Measurements from ENCODE around the gene PPP1R11. TPM values are rescaled to one million over a fixed set of nuclear protein-coding genes. Genes with fewer than 3 reads are reported as not detected.
"Not testable (repeated sequence)": the region's sequence is repeated elsewhere in the genome, so short reads cannot be mapped to it uniquely, and the experiment has no call there.

PPP1R11 gene
- total RNA-seq, 1 donor from 2014 or later = 48.4 TPM

DNA sequence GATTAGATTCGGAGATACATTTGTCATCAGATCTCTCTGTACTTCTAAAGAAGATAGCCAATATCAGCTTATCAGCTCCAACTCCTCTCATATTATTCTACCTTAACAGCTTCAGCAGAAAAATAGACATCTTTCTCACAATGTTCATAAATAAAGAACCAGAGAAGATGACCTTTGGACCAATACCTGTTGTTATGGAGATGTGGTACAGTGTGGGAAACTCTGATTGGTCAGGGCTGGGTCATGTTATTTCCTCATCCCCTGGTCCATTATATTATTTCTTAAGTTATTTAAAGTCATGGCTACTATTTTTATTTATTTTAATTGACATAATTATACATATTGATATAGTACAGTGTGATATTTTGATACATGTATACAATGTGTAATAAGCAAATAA is 41.8 kb upstream of the PPP1R11 start:
- Mint-ChIP-seq H3K9me3 (ENCODE audit: low read depth) (peaks cover 9% of the 10 kb centered on the region), H3K36me3 (ENCODE audit: insufficient read depth) (peaks cover 6% of the 10 kb centered on the region), H3K4me1 (ENCODE audit: low read depth) (no peaks in the 10 kb centered on the region), H3K27me3 (no peaks in the 10 kb centered on the region), H3K27ac (no peak overlapping the region), H3K4me3 (ENCODE audit: low read depth) (no peak overlapping the region)
- DNase-seq (ENCODE audit: low spot score, unreplicated experiment) = no peak
- TF ChIP-seq, protein P1, sequence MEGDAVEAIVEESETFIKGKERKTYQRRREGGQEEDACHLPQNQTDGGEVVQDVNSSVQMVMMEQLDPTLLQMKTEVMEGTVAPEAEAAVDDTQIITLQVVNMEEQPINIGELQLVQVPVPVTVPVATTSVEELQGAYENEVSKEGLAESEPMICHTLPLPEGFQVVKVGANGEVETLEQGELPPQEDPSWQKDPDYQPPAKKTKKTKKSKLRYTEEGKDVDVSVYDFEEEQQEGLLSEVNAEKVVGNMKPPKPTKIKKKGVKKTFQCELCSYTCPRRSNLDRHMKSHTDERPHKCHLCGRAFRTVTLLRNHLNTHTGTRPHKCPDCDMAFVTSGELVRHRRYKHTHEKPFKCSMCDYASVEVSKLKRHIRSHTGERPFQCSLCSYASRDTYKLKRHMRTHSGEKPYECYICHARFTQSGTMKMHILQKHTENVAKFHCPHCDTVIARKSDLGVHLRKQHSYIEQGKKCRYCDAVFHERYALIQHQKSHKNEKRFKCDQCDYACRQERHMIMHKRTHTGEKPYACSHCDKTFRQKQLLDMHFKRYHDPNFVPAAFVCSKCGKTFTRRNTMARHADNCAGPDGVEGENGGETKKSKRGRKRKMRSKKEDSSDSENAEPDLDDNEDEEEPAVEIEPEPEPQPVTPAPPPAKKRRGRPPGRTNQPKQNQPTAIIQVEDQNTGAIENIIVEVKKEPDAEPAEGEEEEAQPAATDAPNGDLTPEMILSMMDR (IDR thresholded peaks at IDR 0.05; ENCODE audit: unreplicated experiment) = no peak

DNA sequence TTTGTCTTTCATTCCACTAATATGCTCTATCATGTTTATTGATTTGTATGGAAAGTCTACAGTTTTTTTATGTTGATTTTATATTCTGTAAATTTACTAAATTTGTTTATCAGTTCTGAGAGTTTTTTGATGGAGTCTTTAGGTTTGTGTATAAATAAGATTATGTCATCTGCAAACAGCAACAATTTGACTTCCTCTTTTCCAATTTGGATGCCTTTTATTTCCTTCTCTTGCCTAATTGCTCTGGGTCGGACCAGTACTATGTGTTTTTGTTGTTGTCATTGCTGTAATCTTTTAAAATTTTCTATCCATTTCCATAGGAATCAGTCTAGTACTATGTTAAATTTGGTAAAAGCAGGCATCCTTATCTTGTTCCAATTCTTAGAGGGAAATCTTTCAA is 37.4 kb upstream of the PPP1R11 start:
- H3K4me1 Mint-ChIP-seq (ENCODE audit: low read depth) = peaks cover 3% of the 10 kb centered on the region
- H3K4me3 Mint-ChIP-seq (ENCODE audit: low read depth) = no peak overlapping the region
- no peak for DNase-seq (ENCODE audit: low spot score, unreplicated experiment)
- TF ChIP-seq, protein P1 (IDR thresholded peaks at IDR 0.05; ENCODE audit: unreplicated experiment) = no peak
- peaks cover 9% of the 10 kb centered on the region for H3K9me3 Mint-ChIP-seq (ENCODE audit: low read depth)
- no peaks in the 10 kb centered on the region for H3K27me3 Mint-ChIP-seq
- H3K27ac Mint-ChIP-seq = no peak overlapping the region
- H3K36me3 Mint-ChIP-seq (ENCODE audit: insufficient read depth) = peaks cover 4% of the 10 kb centered on the region

DNA sequence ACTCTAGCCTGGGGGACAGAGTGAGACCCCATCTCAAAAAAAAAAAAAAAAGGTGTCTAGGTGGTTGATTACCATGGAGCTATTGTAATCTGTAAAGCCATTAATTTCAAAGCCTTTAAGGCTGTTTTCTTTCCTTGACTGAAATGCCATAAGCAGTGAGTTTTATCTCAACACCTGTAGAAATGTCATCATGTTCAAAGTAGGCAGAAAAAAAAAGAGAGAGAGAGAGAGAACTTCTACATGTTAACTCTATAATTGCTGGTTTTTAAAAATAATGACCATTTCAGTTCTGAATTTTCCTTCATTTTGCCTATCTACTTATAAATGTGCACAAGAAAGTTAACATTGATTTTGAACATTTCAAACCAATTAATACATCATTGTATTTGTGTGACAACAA is 35.6 kb upstream of the PPP1R11 start:
- H3K27me3 Mint-ChIP-seq = no peaks in the 10 kb centered on the region
- H3K27ac Mint-ChIP-seq = no peak overlapping the region
- DNase-seq (ENCODE audit: low spot score, unreplicated experiment) = no peak
- H3K4me1 Mint-ChIP-seq (ENCODE audit: low read depth) = peaks cover 3% of the 10 kb centered on the region
- H3K4me3 Mint-ChIP-seq (ENCODE audit: low read depth) = no peak overlapping the region
- TF ChIP-seq, protein P1 (IDR thresholded peaks at IDR 0.05; ENCODE audit: unreplicated experiment) = no peak
- H3K36me3 Mint-ChIP-seq (ENCODE audit: insufficient read depth) = peaks cover 8% of the 10 kb centered on the region
- H3K9me3 Mint-ChIP-seq (ENCODE audit: low read depth) = peaks cover 9% of the 10 kb centered on the region

DNA sequence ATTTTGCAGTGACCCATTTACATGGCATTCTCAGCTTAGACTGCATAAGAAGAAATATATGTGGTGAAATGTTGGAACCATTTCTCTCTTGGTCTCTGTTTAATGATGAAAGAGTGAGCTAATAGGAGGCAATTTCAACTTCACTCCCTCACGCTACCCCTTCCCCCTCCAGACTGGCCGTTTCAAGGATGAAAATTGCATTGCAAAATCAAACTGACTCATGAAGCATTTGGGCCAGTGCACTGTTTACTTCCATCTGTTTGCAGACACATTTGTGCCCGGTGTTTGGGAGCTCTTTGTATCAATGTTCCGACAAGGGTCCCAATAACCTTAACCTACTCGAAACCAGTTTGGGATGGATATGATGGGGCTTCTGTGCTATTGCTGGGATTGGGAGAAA is 33.6 kb upstream of the PPP1R11 start:
- H3K36me3 Mint-ChIP-seq (ENCODE audit: insufficient read depth); H3K4me3 Mint-ChIP-seq (ENCODE audit: low read depth); DNase-seq (ENCODE audit: low spot score, unreplicated experiment); H3K27me3 Mint-ChIP-seq; H3K9me3 Mint-ChIP-seq (ENCODE audit: low read depth); H3K27ac Mint-ChIP-seq; H3K4me1 Mint-ChIP-seq (ENCODE audit: low read depth): not testable (repeated sequence)

DNA sequence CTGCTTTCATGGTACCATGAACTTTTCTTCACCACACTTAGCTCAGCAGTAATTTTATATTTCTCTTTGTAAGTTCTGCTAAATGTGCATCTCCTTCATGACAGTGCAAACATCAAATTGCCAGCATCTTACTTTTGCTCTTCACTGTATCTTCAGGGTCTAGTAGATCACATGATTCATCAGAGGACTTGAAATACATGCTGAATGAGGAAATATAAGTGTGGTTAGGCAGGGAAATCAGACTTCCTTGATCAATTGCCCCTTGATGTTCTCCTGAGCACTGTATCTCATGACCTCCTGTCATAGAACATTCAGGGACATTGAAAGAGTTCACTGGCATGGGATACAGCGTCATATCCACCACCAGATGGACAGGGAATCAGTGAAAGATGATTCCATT is 31.2 kb upstream of the PPP1R11 start:
- H3K36me3 Mint-ChIP-seq (ENCODE audit: insufficient read depth) = peaks cover 4% of the 10 kb centered on the region
- no peak overlapping the region for H3K4me3 Mint-ChIP-seq (ENCODE audit: low read depth)
- no peaks in the 10 kb centered on the region for H3K27me3 Mint-ChIP-seq

DNA sequence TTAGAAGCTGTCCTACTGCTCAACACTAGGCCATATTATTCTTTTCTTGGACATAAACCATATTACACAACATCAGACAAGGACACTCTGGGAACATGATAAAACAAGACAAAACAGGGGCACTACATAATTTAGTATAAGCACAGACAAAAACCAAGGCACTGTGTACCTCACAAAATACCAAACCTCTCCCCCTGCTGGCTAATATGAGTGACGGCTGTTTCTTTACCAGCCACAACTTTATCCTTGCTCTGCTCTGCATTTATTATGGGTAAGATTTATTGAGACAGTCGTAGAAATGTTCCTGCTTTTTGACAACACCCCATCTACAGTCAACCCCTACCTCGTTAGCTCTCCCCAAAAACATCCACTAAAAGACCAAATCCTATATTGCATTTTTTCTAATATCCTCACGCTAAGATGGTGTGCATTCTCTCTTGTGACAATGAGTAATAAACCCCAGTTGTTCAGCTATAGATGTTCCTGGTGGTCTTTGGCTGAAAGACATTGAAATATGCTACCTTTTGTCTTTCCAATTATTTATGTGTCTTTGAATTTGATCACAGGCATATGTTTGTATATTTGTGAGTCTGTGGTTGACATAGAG is 29.7 kb upstream of the PPP1R11 start:
- TF ChIP-seq, protein P1 (IDR thresholded peaks at IDR 0.05; ENCODE audit: unreplicated experiment) = peak; percentile 58
- H3K9me3 Mint-ChIP-seq (ENCODE audit: low read depth) = no peaks in the 10 kb centered on the region
- H3K27me3 Mint-ChIP-seq = no peaks in the 10 kb centered on the region
- H3K4me1 Mint-ChIP-seq (ENCODE audit: low read depth) = no peaks in the 10 kb centered on the region
- no peak for DNase-seq (ENCODE audit: low spot score, unreplicated experiment)
- no peak overlapping the region for H3K4me3 Mint-ChIP-seq (ENCODE audit: low read depth)
- peaks cover 4% of the 10 kb centered on the region for H3K36me3 Mint-ChIP-seq (ENCODE audit: insufficient read depth)
- no peak overlapping the region for H3K27ac Mint-ChIP-seq

More for the DNA sequence above, 31.2 kb upstream of the PPP1R11 start:
- peaks cover 3% of the 10 kb centered on the region for H3K4me1 Mint-ChIP-seq (ENCODE audit: low read depth)
- no peak overlapping the region for H3K27ac Mint-ChIP-seq
- H3K9me3 Mint-ChIP-seq (ENCODE audit: low read depth) = no peaks in the 10 kb centered on the region
- TF ChIP-seq, protein P1 (IDR thresholded peaks at IDR 0.05; ENCODE audit: unreplicated experiment) = no peak
- DNase-seq (ENCODE audit: low spot score, unreplicated experiment) = no peak

All from progenitor cell of endocrine pancreas (in vitro differentiated cells).